Adrenal gland (tissue), 12 donors: ENCODE data around the gene CRYGN. TPM values are rescaled to one million over a fixed set of nuclear protein-coding genes. Genes with fewer than 3 reads are reported as not detected.

Experiments
- DNase-seq, 7 donors: peaks; one replicate each; pipeline ENCODE4 v3.0.0-alpha.2; 2019 to 2020
- H3K27ac ChIP-seq, 5 donors: fragments of 200-600 bp; sonication (generic) in 4 of 5; 1 replicate in 3 of 5; 2 replicates in 2 of 5; pipeline versions ENCODE4 v1.5.1 to v1.8.0; 2016 to 2020; ENCODE audit warnings: mild to moderate bottlenecking in 1 of 5
- H3K27me3 ChIP-seq: fragments of 200-600 bp; 2 replicates; pipeline ENCODE4 v1.8.0; 2021
- H3K36me3 ChIP-seq, 2 donors: fragments of 200-600 bp; replicated peaks in 1 of 2; 1 replicate in 1 of 2; 2 replicates in 1 of 2; pipeline versions ENCODE4 v1.5.1 to v1.8.0; 2018 to 2022
- H3K4me1 ChIP-seq, 2 donors: fragments of 200-600 bp; replicated peaks in 1 of 2; 1 replicate in 1 of 2; 2 replicates in 1 of 2; pipeline versions ENCODE4 v1.5.1 to v1.8.0; 2018 to 2021
- H3K4me3 ChIP-seq, 4 donors: fragments of 200-600 bp; sonication (generic) in 3 of 4; one replicate each; pipeline ENCODE4 v1.5.1; 2016 to 2018
- H3K9me3 ChIP-seq, 3 donors: fragments of 200-600 bp; sonication (generic) in 1 of 3; replicated peaks in 1 of 3; 1 replicate in 2 of 3; 2 replicates in 1 of 3; pipeline versions ENCODE4 v1.5.1 to v1.8.0; 2016 to 2021
- CTCF ChIP-seq, 6 experiments: fragments of 450-650 bp in 4 of 6; fragments of 200-600 bp in 2 of 6; sonication (generic) in 1 of 6; IDR thresholded peaks; 1 replicate in 5 of 6; 2 replicates in 1 of 6; pipeline versions ENCODE4 v1.5.1 to v1.8.0; 2016 to 2021; ENCODE audit warnings: antibody characterized with exemption in 6 of 6, mild to moderate bottlenecking in 2 of 6, moderate library complexity in 1 of 6
- POLR2A ChIP-seq, 2 donors: fragments of 450-650 bp; IDR thresholded peaks; one replicate each; pipeline ENCODE4 v1.6.1; 2017; ENCODE audit warnings: antibody characterized with exemption in 2 of 2, mild to moderate bottlenecking in 2 of 2, moderate library complexity in 1 of 2
- WGBS, 4 donors: extraction: QIAGEN DNeasy Blood & Tissue Kit in 2 of 4; methylation state at CpG; one replicate each; pipeline versions ENCODE4 v1.1.5 to v1.1.7; 2013 to 2017; 5-methylcytosine and 5-hydroxymethylcytosine counted together
- intact Hi-C, 2 donors: fragments of 100-400 bp; cut with DNase I; formaldehyde crosslinking; loops; one replicate each; pipeline versions ENCODE4 v1.14.1 to v1.15.0; 2022 to 2023
- polyA plus RNA-seq, 3 donors: library from polyadenylated mRNA; stranded (reverse); fragments of 200-250 nt in 2 of 3; fragments of 350-450 nt in 1 of 3; fragmentation: Illumina TruSeq in 1 of 3; extraction: RNeasy Lipid Tissue Mini Kit (QIAGEN cat#74804) in 1 of 3; gene quantifications; one replicate each; pipeline ENCODE4 v1.2.3, GENCODE V29; 2013 to 2014
- total RNA-seq, 9 donors: library from RNA; depleted of rRNA in 4 of 9; stranded (reverse); fragments of >200 nt in 4 of 9; fragments of 120-200 nt in 1 of 9; fragmentation: NEBNext Ultra II Directional in 1 of 9; extraction: Animal tissue kit (Norgen Biotek cat#: 25700) in 1 of 9; gene quantifications; one replicate each; pipeline versions ENCODE4 v1.1.0 to v1.2.4, GENCODE V29; 2013 to 2023
- donor health status: healthy with polysubstance abuse.
- donor health status: Bipolar disorder and iron deficiency.
- donor health status: DM: yes; HTN: yes; CAD: no.
- donor health status: DM: no; HTN: no; CAD: no.
- donor health status: DM: no; HTN: no; CAD: no.
- donor health status: DM: yes; HTN: yes; CAD: no.

CRYGN gene
- total and polyA plus RNA-seq, 12 donors = 0.11 to 0.88 (median 0.49) TPM; not detected in 6

GRCh38 chr7:151438864-151439601 lies 908 bp downstream of the CRYGN start:
- H3K4me1 ChIP-seq = peaks cover 9 to 12% of the 10 kb centered on the region in 2 donors
- H3K4me3 ChIP-seq = no peak overlapping the region
- no peaks in the 10 kb centered on the region for H3K36me3 ChIP-seq
- WGBS, 4 donors = 82 to 91% (median 88%) methylated on average over 13 to 17 of the region's 17 CpGs
- peaks cover 23% of the 10 kb centered on the region for H3K27me3 ChIP-seq
- no peak for TF ChIP-seq CTCF (IDR thresholded peaks at IDR 0.05)
- no peak for TF ChIP-seq POLR2A (IDR thresholded peaks at IDR 0.05)
- peak overlapping the region in 1 of 5 donors; percentile 69 for H3K27ac ChIP-seq
- intact Hi-C loops = no loop called here
- DNase-seq = no peak
- no peaks in the 10 kb centered on the region for H3K9me3 ChIP-seq

- Histone ChIP-seq H3K4me3 (no peak overlapping the region), H3K27ac (peak overlapping the region in 1 of 5 donors; percentile 77), H3K36me3 (no peaks in the 10 kb centered on the region), H3K27me3 (peaks cover 23% of the 10 kb centered on the region), H3K9me3 (no peaks in the 10 kb centered on the region), H3K4me1 (peaks cover 9 to 12% of the 10 kb centered on the region in 2 donors)
- TF ChIP-seq CTCF (IDR thresholded peaks at IDR 0.05) (no peak), POLR2A (IDR thresholded peaks at IDR 0.05) (no peak)
- WGBS, 4 donors = 85 to 92% (median 90%) methylated on average over 12 to 23 of the region's 23 CpGs
- intact Hi-C loops = no loop called here
- no peak for DNase-seq
Observed at GRCh38 chr7:151437866-151438516, 1.9 kb downstream of the CRYGN start.

GRCh38 chr7:151437159-151437553 lies 2.8 kb downstream of the CRYGN start:
- H3K4me3 ChIP-seq = no peak overlapping the region
- 86 to 94% (median 90%) methylated on average over 12 to 13 of the region's 13 CpGs for WGBS, 4 donors
- no peak for DNase-seq
- H3K4me1 ChIP-seq = peaks cover 9 to 12% of the 10 kb centered on the region in 2 donors
- no peaks in the 10 kb centered on the region for H3K9me3 ChIP-seq
- intact Hi-C loops = no loop called here
- H3K27me3 ChIP-seq = peaks cover 23% of the 10 kb centered on the region
- peak overlapping the region in 2 of 5 donors; percentile 65 to 77 for H3K27ac ChIP-seq
- no peak for TF ChIP-seq CTCF (IDR thresholded peaks at IDR 0.05)
- TF ChIP-seq POLR2A (IDR thresholded peaks at IDR 0.05) = no peak
- H3K36me3 ChIP-seq = no peaks in the 10 kb centered on the region

- TF ChIP-seq CTCF (IDR thresholded peaks at IDR 0.05) (no peak), POLR2A (IDR thresholded peaks at IDR 0.05) (no peak)
- Histone ChIP-seq H3K4me3 (no peak overlapping the region), H3K27ac (peak overlapping the region in 2 of 5 donors; percentile 65 to 77), H3K4me1 (peaks cover 9 to 12% of the 10 kb centered on the region in 2 donors), H3K36me3 (no peaks in the 10 kb centered on the region), H3K9me3 (no peaks in the 10 kb centered on the region), H3K27me3 (peaks cover 23% of the 10 kb centered on the region)
- intact Hi-C loops = no loop called here
- 69 to 81% (median 77%) methylated on average over 7 to 9 of the region's 9 CpGs for WGBS, 4 donors
- no peak for DNase-seq
Observed at GRCh38 chr7:151436446-151437158, 3.3 kb downstream of the CRYGN start.
